Stimulated activated CD4-positive, alpha-beta T cell treated with anti-CD3 and anti-CD28 coated beads, Interleukin-12 subunit alpha, Interleukin-12 subunit beta, amount 100 ng/mL, for 4 hours (primary cell): ENCODE data around the gene MED26.

Source experiments
- DNase-seq: peaks from one replicate; pipeline ENCODE4 v3.0.0-alpha.2; 2020

MED26 gene

GRCh38 chr19:16611121-16611520 lies 16.9 kb downstream of the MED26 start:
- DNase-seq = no peak

- no peak for DNase-seq
These were observed 18.3 kb downstream of the MED26 start for GRCh38 chr19:16609511-16610200.

GRCh38 chr19:16608290-16608739 lies 19.7 kb downstream of the MED26 start:
- DNase-seq = no peak

GRCh38 chr19:16607819-16608218 lies 20.2 kb downstream of the MED26 start:
- DNase-seq = no peak

- DNase-seq = no peak
These were observed 22.4 kb downstream of the MED26 start for GRCh38 chr19:16605553-16605994.

GRCh38 chr19:16605115-16605514 lies 22.9 kb downstream of the MED26 start:
- no peak for DNase-seq

GRCh38 chr19:16604615-16605014 lies 23.4 kb downstream of the MED26 start:
- DNase-seq = no peak

- no peak for DNase-seq
These were observed 24.9 kb downstream of the MED26 start for GRCh38 chr19:16603090-16603489.

- no peak for DNase-seq
These were observed 26.5 kb downstream of the MED26 start for GRCh38 chr19:16601378-16602052.

- no peak for DNase-seq
These were observed 27.2 kb downstream of the MED26 start for GRCh38 chr19:16600824-16601223.

GRCh38 chr19:16599655-16600346 lies 28.2 kb downstream of the MED26 start:
- no peak for DNase-seq

- no peak for DNase-seq
These were observed 29.2 kb downstream of the MED26 start for GRCh38 chr19:16598848-16599247.

GRCh38 chr19:16596399-16596798 lies 31.6 kb downstream of the MED26 start:
- no peak for DNase-seq

GRCh38 chr19:16595097-16595496 lies 32.9 kb downstream of the MED26 start:
- DNase-seq = no peak

GRCh38 chr19:16594681-16595091 lies 33.3 kb downstream of the MED26 start:
- no peak for DNase-seq

GRCh38 chr19:16594131-16594586 lies 33.8 kb downstream of the MED26 start:
- DNase-seq = no peak

- no peak for DNase-seq
These were observed 34.8 kb downstream of the MED26 start for GRCh38 chr19:16593181-16593580.

- DNase-seq = no peak
These were observed 36.0 kb downstream of the MED26 start for GRCh38 chr19:16591803-16592556.

- no peak for DNase-seq
These were observed 36.9 kb downstream of the MED26 start for GRCh38 chr19:16590876-16591802.

- DNase-seq = no peak
These were observed 38.1 kb downstream of the MED26 start for GRCh38 chr19:16589917-16590316.

GRCh38 chr19:16588824-16589577 lies 39.0 kb downstream of the MED26 start:
- DNase-seq = no peak
